GM10266 (cell line): ENCODE results near the gene ENO4.

Source experiments
- DNase-seq: peaks from one replicate; pipeline ENCODE4 v3.0.0; 2012; ENCODE audit errors: extremely low spot score
- CTCF ChIP-seq: IDR thresholded peaks from 2 replicates; pipeline ENCODE4 v1.5.1; 2012; ENCODE audit warnings: mild to moderate bottlenecking, low read depth; ENCODE audit not compliant: control insufficient read depth, insufficient read depth; ENCODE audit errors: missing control alignments

The ENO4 gene

GRCh38 chr10:116831086-116831485 is 18.2 kb upstream of the ENO4 start:
- TF ChIP-seq CTCF, result no peak

GRCh38 chr10:116831790-116832189 is 17.5 kb upstream of the ENO4 start:
- TF ChIP-seq CTCF, result no peak
- DNase-seq, result no peak

More at GRCh38 chr10:116831086-116831485, 18.2 kb upstream of the ENO4 start:
- no peak for DNase-seq

- no peak for TF ChIP-seq CTCF
- no peak for DNase-seq
Measured at GRCh38 chr10:116833986-116834985, 15.0 kb upstream of the ENO4 start.

GRCh38 chr10:116835658-116836057 is 13.6 kb upstream of the ENO4 start:
- no peak for DNase-seq
- no peak for TF ChIP-seq CTCF

GRCh38 chr10:116836083-116836482 is 13.2 kb upstream of the ENO4 start:
- no peak for DNase-seq
- TF ChIP-seq CTCF, result no peak

GRCh38 chr10:116836902-116837523 is 12.3 kb upstream of the ENO4 start:
- DNase-seq, result no peak

More at GRCh38 chr10:116836902-116837523, 12.3 kb upstream of the ENO4 start:
- no peak for TF ChIP-seq CTCF
